ENCODE results near the gene RNF180.

RNF180 gene

DNA sequence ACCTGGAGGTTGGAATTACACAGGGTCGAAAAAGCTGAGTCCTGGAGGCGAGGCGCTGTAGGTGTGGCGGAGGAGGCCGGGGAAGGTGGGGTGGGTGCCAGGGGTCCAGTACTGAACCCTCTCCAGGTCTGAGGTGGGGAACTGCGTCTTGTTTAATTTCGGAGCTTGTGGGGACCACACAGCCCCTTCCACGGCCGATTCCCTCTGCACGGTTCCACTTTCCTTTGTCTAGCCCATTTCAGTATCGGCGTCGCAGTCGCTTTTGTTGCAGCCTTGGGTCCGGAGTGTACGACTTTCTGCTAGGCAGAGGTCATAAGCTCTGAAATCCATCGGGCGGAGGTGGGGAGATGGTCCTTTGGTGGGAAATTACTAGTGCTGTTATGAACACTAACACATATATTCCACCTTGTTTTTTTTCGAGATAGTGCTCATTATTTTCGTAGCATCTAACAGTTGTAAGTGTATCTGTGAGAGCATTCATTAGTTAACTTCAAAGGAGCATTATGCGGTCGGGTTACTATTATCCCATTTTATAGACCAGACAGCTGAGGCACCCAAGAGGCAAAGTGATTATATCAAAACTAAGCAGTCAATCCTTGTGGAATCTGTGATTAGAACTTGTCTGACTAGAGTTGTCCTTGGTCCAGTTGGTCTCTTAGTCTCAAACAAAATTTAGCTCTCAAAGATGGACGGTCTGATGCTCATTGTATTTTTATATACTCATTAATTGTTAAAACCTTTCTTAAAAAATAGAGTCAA, 737 bp downstream of the RNF180 start:
- FAIRE-seq (no peak), DNase-seq (ENCODE audit: insufficient read length, low spot score) (peak; percentile 8)
- no peak for TF ChIP-seq POLR2A (IDR thresholded peaks at IDR 0.05; ENCODE audit: low read depth, low read length)
- TF ChIP-seq POLR2AphosphoS5 (IDR thresholded peaks at IDR 0.05; ENCODE audit: low read depth, low read length), result no peak
- no peak for TF ChIP-seq PAX5 (IDR thresholded peaks at IDR 0.05; ENCODE audit: insufficient read depth, low read length, severe bottlenecking)
- no peak for TF ChIP-seq POU2F2 (IDR thresholded peaks at IDR 0.05; ENCODE audit: low read depth, low read length)
- TF ChIP-seq TAF1 (IDR thresholded peaks at IDR 0.05; ENCODE audit: low read depth, low read length), result no peak
- no peak for TF ChIP-seq SPI1 (IDR thresholded peaks at IDR 0.05; ENCODE audit: low read depth, low read length)

DNA sequence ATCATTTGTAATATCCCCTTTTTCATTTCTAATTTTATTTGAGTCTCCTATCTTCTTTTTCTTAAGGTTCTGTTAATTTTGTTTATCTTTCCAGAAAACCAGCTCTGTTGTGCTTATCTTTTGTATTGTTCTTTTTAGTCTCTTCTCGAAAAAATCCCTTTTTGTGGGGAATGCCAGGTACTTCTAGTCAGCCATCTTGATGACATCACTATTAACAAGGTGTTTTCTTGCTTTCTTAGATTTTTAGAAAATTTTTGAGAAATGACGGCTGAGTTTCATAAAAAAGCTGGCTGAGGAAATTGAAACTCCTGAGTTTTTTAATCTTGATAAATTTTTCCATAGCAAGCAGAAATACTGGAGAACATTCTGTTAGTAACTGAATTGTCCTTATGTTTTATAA, 10.7 kb downstream of the RNF180 start:
- TF ChIP-seq POU2F2 (IDR thresholded peaks at IDR 0.05; ENCODE audit: low read depth, low read length), result no peak
- TF ChIP-seq POLR2A (IDR thresholded peaks at IDR 0.05; ENCODE audit: low read depth, low read length), result no peak
- TF ChIP-seq TAF1 (IDR thresholded peaks at IDR 0.05; ENCODE audit: low read depth, low read length), result no peak
- no peak for TF ChIP-seq POLR2AphosphoS5 (IDR thresholded peaks at IDR 0.05; ENCODE audit: low read depth, low read length)
- TF ChIP-seq SPI1 (IDR thresholded peaks at IDR 0.05; ENCODE audit: low read depth, low read length), result no peak
- no peak for TF ChIP-seq PAX5 (IDR thresholded peaks at IDR 0.05; ENCODE audit: insufficient read depth, low read length, severe bottlenecking)
- DNase-seq (ENCODE audit: insufficient read length, low spot score) (no peak), FAIRE-seq (no peak)

DNA sequence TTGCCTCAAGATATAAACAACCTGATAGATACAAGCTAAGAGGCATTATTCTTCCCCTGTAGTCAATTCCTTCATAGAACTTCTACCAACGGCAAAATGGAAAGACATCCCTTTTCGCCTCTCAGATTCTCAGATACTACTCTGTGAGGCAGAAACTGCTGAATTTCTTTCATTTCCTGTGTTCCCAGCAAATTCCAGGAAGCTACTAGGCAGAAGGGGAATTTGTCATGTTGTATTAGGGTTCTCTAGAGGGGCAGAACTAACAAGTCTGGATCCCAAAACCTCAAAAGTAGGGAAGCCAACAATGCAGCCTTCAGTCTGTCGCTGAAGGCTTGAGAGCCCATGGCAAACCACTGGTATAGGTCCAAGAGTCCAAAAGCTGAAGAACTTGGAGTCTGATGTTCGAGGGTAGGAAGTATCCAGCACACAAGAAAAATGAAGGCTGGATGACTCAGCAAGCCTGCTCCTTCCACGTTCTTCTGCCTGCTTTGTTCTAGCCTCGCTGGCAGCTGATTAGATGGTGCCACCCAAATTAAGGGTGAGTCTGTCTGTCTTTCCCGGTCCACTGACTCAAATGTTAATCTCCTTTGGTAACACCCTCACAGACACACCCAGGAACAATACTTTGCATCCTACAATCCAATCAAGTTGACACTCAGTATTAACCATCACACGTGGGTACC, 15.2 kb downstream of the RNF180 start:
- FAIRE-seq (no peak), DNase-seq (ENCODE audit: insufficient read length, low spot score) (no peak)
- no peak for TF ChIP-seq POLR2A (IDR thresholded peaks at IDR 0.05; ENCODE audit: low read depth, low read length)
- TF ChIP-seq POLR2AphosphoS5 (IDR thresholded peaks at IDR 0.05; ENCODE audit: low read depth, low read length), result no peak
- no peak for TF ChIP-seq POU2F2 (IDR thresholded peaks at IDR 0.05; ENCODE audit: low read depth, low read length)
- no peak for TF ChIP-seq TAF1 (IDR thresholded peaks at IDR 0.05; ENCODE audit: low read depth, low read length)
- no peak for TF ChIP-seq PAX5 (IDR thresholded peaks at IDR 0.05; ENCODE audit: insufficient read depth, low read length, severe bottlenecking)
- no peak for TF ChIP-seq SPI1 (IDR thresholded peaks at IDR 0.05; ENCODE audit: low read depth, low read length)

DNA sequence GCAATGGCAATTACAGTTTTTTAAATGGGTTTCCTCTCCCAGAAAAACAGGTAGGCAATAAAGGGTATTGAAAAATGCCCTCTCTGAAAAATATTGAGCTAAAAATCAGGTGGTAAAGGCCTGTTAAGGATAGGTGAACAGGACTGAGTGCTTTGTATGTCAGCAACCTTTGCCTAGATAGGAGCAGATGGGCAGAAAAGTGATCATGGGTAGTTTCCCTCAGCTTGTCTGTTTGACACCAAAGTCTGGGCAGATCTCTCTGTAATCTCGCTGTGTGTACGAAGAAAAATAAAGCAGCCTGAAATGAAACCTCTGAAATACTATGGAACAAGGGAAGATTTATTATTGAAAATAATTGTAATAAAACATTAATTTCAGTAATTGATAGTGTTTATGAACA, 15.8 kb downstream of the RNF180 start:
- DNase-seq (ENCODE audit: insufficient read length, low spot score), result no peak
- TF ChIP-seq POLR2AphosphoS5 (IDR thresholded peaks at IDR 0.05; ENCODE audit: low read depth, low read length) (no peak), POU2F2 (IDR thresholded peaks at IDR 0.05; ENCODE audit: low read depth, low read length) (no peak), PAX5 (IDR thresholded peaks at IDR 0.05; ENCODE audit: insufficient read depth, low read length, severe bottlenecking) (no peak), POLR2A (IDR thresholded peaks at IDR 0.05; ENCODE audit: low read depth, low read length) (no peak), TAF1 (IDR thresholded peaks at IDR 0.05; ENCODE audit: low read depth, low read length) (no peak), SPI1 (IDR thresholded peaks at IDR 0.05; ENCODE audit: low read depth, low read length) (no peak)
- FAIRE-seq, result no peak

DNA sequence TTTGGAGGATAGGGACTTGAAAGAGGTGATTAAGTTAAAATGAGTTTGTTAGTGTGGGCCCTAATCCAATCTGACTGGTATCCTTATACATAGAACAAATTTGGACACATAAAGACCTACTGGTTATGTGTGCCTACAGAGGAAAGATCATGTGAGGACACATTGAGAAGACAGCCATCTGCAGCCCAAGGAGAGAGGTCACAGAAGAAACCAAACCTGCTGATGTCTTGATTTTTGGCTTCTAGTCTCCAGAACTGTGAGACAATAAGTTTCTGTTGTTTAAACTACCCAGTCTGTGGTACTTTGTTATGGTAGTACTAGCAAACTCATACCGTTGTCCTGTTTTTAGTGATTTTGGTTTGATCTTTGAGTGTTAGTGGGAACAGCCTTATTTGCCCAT, 18.3 kb downstream of the RNF180 start:
- DNase-seq (ENCODE audit: insufficient read length, low spot score) (no peak), FAIRE-seq (no peak)
- TF ChIP-seq POLR2AphosphoS5 (IDR thresholded peaks at IDR 0.05; ENCODE audit: low read depth, low read length), result no peak
- no peak for TF ChIP-seq PAX5 (IDR thresholded peaks at IDR 0.05; ENCODE audit: insufficient read depth, low read length, severe bottlenecking)
- no peak for TF ChIP-seq SPI1 (IDR thresholded peaks at IDR 0.05; ENCODE audit: low read depth, low read length)
- TF ChIP-seq TAF1 (IDR thresholded peaks at IDR 0.05; ENCODE audit: low read depth, low read length), result no peak
- no peak for TF ChIP-seq POLR2A (IDR thresholded peaks at IDR 0.05; ENCODE audit: low read depth, low read length)
- no peak for TF ChIP-seq POU2F2 (IDR thresholded peaks at IDR 0.05; ENCODE audit: low read depth, low read length)

DNA sequence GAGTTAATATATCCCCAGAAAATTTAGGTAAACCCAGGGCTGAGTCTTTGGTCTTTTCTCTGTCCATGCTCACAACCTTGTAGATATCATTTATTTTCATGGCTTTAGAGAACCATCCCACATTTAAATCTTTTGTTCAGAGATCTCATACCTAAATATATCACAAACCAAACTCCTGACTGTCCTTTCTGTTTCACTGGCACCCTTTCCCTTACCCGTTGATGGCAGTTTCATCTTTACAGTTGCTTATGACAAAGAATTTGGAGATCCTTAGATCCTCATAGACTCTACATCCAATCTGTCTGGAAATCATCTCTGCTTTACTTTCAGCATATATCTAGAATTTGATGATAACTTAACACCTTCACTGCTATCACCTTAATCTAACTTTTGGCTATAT, 19.2 kb downstream of the RNF180 start:
- FAIRE-seq (no peak), DNase-seq (ENCODE audit: insufficient read length, low spot score) (no peak)
- TF ChIP-seq TAF1 (IDR thresholded peaks at IDR 0.05; ENCODE audit: low read depth, low read length), result no peak
- TF ChIP-seq SPI1 (IDR thresholded peaks at IDR 0.05; ENCODE audit: low read depth, low read length), result no peak
- no peak for TF ChIP-seq POLR2A (IDR thresholded peaks at IDR 0.05; ENCODE audit: low read depth, low read length)
- no peak for TF ChIP-seq PAX5 (IDR thresholded peaks at IDR 0.05; ENCODE audit: insufficient read depth, low read length, severe bottlenecking)
- TF ChIP-seq POU2F2 (IDR thresholded peaks at IDR 0.05; ENCODE audit: low read depth, low read length), result no peak
- TF ChIP-seq POLR2AphosphoS5 (IDR thresholded peaks at IDR 0.05; ENCODE audit: low read depth, low read length), result no peak

DNA sequence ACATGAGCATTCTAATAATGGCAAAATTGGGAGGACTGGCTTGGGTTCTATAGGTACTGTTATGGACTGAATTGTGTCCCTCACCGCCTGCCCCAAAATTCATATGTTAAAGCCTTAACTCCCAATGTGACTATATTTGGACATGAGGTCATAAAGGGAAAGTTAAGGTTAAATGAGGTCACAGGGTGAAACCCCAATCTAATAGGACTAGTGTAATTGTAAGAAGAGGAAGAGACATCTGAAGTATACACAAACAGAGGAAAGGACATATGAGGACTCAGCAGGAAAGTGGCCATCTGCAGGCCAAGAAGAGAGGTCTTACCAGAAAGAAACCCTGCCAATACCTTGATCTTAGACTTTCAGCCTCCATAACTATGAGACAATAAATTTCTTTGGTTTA, 23.1 kb downstream of the RNF180 start:
- DNase-seq (ENCODE audit: insufficient read length, low spot score) (no peak), FAIRE-seq (no peak)

DNA sequence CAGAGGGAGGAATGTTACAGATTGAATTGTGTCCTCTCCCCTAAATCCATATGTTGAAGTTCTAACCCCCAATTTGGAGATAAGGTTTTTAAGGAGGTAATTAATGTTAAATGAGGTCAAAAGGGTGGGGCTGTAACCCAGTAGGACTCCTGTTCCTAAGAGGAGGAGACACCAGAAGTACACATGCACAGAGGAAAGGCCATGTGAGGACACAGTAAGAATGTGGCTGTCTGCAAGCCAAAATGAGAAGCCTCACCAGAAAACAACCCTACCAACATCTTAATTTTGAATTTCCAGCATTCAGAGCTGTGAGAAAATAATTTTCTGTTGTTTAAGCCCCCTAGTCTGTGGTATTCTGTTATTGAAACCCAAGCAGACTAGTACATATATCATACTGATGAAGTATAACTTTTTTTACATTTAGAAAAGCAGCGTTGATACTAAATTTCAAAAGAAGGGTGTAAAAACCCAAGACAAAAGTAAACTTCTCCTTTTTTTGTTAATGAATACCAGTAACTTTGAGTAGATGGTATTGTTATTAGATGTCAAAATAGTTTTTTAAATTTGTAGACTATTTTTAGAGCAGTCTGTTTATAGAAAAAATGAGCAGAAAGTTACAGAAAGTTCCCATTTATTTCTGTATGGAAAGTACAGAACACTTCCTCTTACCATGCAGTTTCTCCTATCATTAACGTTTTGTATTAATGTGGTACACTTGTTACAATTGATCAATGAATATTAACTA, 25.1 kb downstream of the RNF180 start:
- no peak for DNase-seq (ENCODE audit: insufficient read length, low spot score)
- TF ChIP-seq SPI1 (IDR thresholded peaks at IDR 0.05; ENCODE audit: low read depth, low read length) (no peak), POLR2AphosphoS5 (IDR thresholded peaks at IDR 0.05; ENCODE audit: low read depth, low read length) (no peak), PAX5 (IDR thresholded peaks at IDR 0.05; ENCODE audit: insufficient read depth, low read length, severe bottlenecking) (no peak), TAF1 (IDR thresholded peaks at IDR 0.05; ENCODE audit: low read depth, low read length) (no peak), POU2F2 (IDR thresholded peaks at IDR 0.05; ENCODE audit: low read depth, low read length) (no peak), POLR2A (IDR thresholded peaks at IDR 0.05; ENCODE audit: low read depth, low read length) (no peak)
- no peak for FAIRE-seq

More for the DNA sequence above, 23.1 kb downstream of the RNF180 start:
- TF ChIP-seq TAF1 (IDR thresholded peaks at IDR 0.05; ENCODE audit: low read depth, low read length) (no peak), SPI1 (IDR thresholded peaks at IDR 0.05; ENCODE audit: low read depth, low read length) (no peak), POU2F2 (IDR thresholded peaks at IDR 0.05; ENCODE audit: low read depth, low read length) (no peak), POLR2A (IDR thresholded peaks at IDR 0.05; ENCODE audit: low read depth, low read length) (no peak), POLR2AphosphoS5 (IDR thresholded peaks at IDR 0.05; ENCODE audit: low read depth, low read length) (no peak), PAX5 (IDR thresholded peaks at IDR 0.05; ENCODE audit: insufficient read depth, low read length, severe bottlenecking) (no peak)

DNA sequence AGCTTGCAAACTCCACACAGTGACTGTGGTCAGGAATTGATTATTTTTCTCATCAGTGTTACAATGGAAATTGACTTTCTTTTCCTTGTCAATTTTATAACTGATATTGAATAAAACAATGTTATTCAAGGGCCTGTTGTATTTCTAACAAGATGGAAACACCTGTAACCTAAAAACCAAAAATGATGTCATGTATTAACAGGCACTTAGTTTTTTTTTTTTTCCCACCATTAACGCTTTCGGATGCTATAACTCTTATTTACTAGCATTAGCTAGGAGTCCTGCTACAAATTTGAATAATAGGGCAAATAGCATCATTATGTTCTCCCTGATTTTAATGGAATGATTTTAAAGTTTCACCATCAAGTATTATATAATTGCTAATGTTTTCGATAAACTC, 30.3 kb downstream of the RNF180 start:
- no peak for FAIRE-seq
- no peak for TF ChIP-seq POU2F2 (IDR thresholded peaks at IDR 0.05; ENCODE audit: low read depth, low read length)
- TF ChIP-seq PAX5 (IDR thresholded peaks at IDR 0.05; ENCODE audit: insufficient read depth, low read length, severe bottlenecking), result no peak
- TF ChIP-seq SPI1 (IDR thresholded peaks at IDR 0.05; ENCODE audit: low read depth, low read length), result no peak
- TF ChIP-seq TAF1 (IDR thresholded peaks at IDR 0.05; ENCODE audit: low read depth, low read length), result no peak
- no peak for TF ChIP-seq POLR2AphosphoS5 (IDR thresholded peaks at IDR 0.05; ENCODE audit: low read depth, low read length)
- no peak for TF ChIP-seq POLR2A (IDR thresholded peaks at IDR 0.05; ENCODE audit: low read depth, low read length)
- DNase-seq (ENCODE audit: insufficient read length, low spot score), result no peak
